GM19099 (cell line): ENCODE measurements around the gene KPNA6.

Experiments
- POLR2A ChIP-seq: IDR thresholded peaks from 3 replicates; pipeline ENCODE4 v1.6.1; 2011; ENCODE audit warnings: low read depth; ENCODE audit not compliant: insufficient read length; ENCODE audit errors: extremely low read depth

The KPNA6 gene

GRCh38 chr1:32107742-32108661 lies at the start of gene KPNA6:
KPNA6 (plus strand) TSS chr1:32108056; CDS start chr1:32108131, 75 bp downstream.
- peak; percentile 46 for TF ChIP-seq POLR2A

- no peak for TF ChIP-seq POLR2A
Observed at GRCh38 chr1:32060914-32061313, 46.9 kb upstream of the KPNA6 start.

- no peak for TF ChIP-seq POLR2A
Observed at GRCh38 chr1:32062867-32063230, 45.0 kb upstream of the KPNA6 start.

- TF ChIP-seq POLR2A = no peak
Observed at GRCh38 chr1:32063261-32063681, 44.6 kb upstream of the KPNA6 start.

GRCh38 chr1:32066489-32066873 lies 41.4 kb upstream of the KPNA6 start:
- TF ChIP-seq POLR2A = no peak

- TF ChIP-seq POLR2A = no peak
Observed at GRCh38 chr1:32068957-32069588, 38.8 kb upstream of the KPNA6 start.

- TF ChIP-seq POLR2A = no peak
Observed at GRCh38 chr1:32071758-32072621, 35.9 kb upstream of the KPNA6 start.

GRCh38 chr1:32072622-32073298 lies 35.1 kb upstream of the KPNA6 start, which contains the start of gene TMEM39B:
TMEM39B (plus strand) TSS chr1:32072939; CDS start chr1:32073048, 109 bp downstream.
- peak; percentile 84 for TF ChIP-seq POLR2A

- TF ChIP-seq POLR2A = no peak
Observed at GRCh38 chr1:32073299-32074229, 34.3 kb upstream of the KPNA6 start.

GRCh38 chr1:32074841-32075240 lies 33.0 kb upstream of the KPNA6 start:
- no peak for TF ChIP-seq POLR2A

- TF ChIP-seq POLR2A = no peak
Observed at GRCh38 chr1:32077451-32077850, 30.4 kb upstream of the KPNA6 start.

GRCh38 chr1:32082022-32082421 lies 25.8 kb upstream of the KPNA6 start:
- TF ChIP-seq POLR2A = no peak

- TF ChIP-seq POLR2A = no peak
Observed at GRCh38 chr1:32091176-32091575, 16.7 kb upstream of the KPNA6 start.

- TF ChIP-seq POLR2A = no peak
Observed at GRCh38 chr1:32091591-32091990, 16.3 kb upstream of the KPNA6 start.
